ENCODE data around the gene RARA. TPM values are rescaled to one million over a fixed set of nuclear protein-coding genes. Genes with fewer than 3 reads are reported as not detected.

RARA gene
- total RNA-seq, 1 experiment from 2014 or later = 35.1 TPM

DNA sequence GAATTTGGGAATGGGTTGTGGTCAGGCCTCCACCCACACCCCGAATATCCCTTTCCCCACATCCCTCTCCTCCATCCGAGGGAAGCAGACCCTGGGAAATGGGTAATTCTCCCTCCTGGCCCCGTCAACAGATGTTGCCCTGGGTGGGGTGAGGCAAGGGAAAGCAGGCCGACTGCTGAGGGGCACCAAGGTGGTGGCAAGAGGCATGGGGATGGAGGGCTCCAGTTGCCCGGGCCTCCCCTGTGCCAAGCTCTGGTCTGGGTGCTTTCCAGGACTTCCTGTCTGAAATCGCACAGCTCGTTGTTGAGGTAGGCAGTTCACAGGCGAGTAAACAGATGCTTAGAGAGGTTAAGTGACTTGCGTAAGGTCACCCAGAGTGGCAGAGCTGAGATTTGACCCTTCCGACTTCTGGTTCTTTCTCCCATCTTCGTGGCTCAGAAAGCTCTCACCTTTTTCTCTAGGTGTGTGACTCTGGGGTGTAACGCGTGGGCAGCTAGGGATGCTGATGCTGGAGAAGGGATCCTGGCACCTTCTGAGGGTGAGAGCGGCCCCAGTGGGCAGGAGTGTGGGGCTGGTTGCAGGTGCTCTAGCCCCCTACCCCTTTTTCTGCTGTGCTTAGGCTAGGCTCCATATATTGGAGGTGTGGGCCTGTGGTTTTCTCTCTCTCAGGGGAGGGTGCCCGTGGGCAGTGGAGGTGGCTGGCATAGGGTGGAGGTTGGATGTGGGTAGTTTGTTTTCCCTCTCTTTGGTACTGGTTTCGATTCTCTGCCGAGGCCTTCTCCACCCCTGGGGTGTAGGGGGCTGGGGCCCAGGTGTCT lies 17.2 kb downstream of the RARA start:
- no peak overlapping the region for H3K9ac ChIP-seq (ENCODE audit: low read length)
- H4K20me1 ChIP-seq (ENCODE audit: insufficient read depth) = no peaks in the 10 kb centered on the region
- intact Hi-C loops (cut with micrococcal nuclease) = no loop called here
- no peaks in the 10 kb centered on the region for H3K36me3 ChIP-seq (ENCODE audit: control insufficient read depth in 1 of 2, insufficient read depth in 2 of 2, low read length in 2 of 2)
- ChIA-PET POLR2A (interaction anchor here (1.7 kb wide), 1 partner anchor 9 kb away, joined by 8 read pairs; no protein-coding TSS in a partner anchor), CTCF (no interaction called here), RAD21 (ENCODE audit: low non-redundant PET in 1 of 2, low total read pairs in 2 of 2, uncharacterized antibody in 2 of 2, unreplicated experiment in 2 of 2) (no interaction called here)
- H3K27me3 ChIP-seq (ENCODE audit: insufficient read depth, low read length) = no peaks in the 10 kb centered on the region
- H3K4me3 ChIP-seq (replicated peaks in 1 of 2; ENCODE audit: low read depth in 1 of 2, low read length in 2 of 2) = no peak overlapping the region
- DNase-seq (ENCODE audit: low read depth, low spot score) = no peak
- H3K9me3 ChIP-seq (ENCODE audit: control insufficient read depth in 1 of 2, insufficient read depth in 1 of 2, low read depth in 1 of 2, low read length in 2 of 2) = no peaks in the 10 kb centered on the region
- no peaks in the 10 kb centered on the region for H3K9me2 ChIP-seq (ENCODE audit: insufficient read depth)
- no peak overlapping the region for H2AFZ ChIP-seq (ENCODE audit: low read depth, low read length, poor library complexity, severe bottlenecking)
- H3K4me1 ChIP-seq (ENCODE audit: control insufficient read depth in 1 of 2, insufficient read depth in 2 of 2, low read length in 2 of 2) = peaks cover 38 to 44% of the 10 kb centered on the region in 2 experiments
- BruUV-seq (replicated peaks) = no TSS peak
- no peak overlapping the region for H3K4me2 ChIP-seq (ENCODE audit: low read length)
- peaks cover 90% of the 10 kb centered on the region for H3K79me2 ChIP-seq (ENCODE audit: insufficient read depth, low read length)
- no peak for ATAC-seq
- H3K27ac ChIP-seq (ENCODE audit: low read depth, low read length) = no peak overlapping the region
- TF ChIP-seq ELF1 (IDR thresholded peaks at IDR 0.05; ENCODE audit: borderline replicate concordance, low read depth) (no peak), POLR2AphosphoS5 (IDR thresholded peaks at IDR 0.05; ENCODE audit: low read depth, low read length) (no peak), ZNF274 (IDR thresholded peaks at IDR 0.05; ENCODE audit: low read depth, low read length) (no peak), YY1 (IDR thresholded peaks at IDR 0.05; ENCODE audit: extremely low read depth, insufficient replicate concordance, low read depth, low read length) (no peak), EZH2 (IDR thresholded peaks at IDR 0.05) (no peak), JUND (IDR thresholded peaks at IDR 0.05) (no peak), FOSL1 (IDR thresholded peaks at IDR 0.05; ENCODE audit: low read depth) (no peak), EGR1 (IDR thresholded peaks at IDR 0.05; ENCODE audit: low read depth) (no peak)
- TF ChIP-seq, protein P1, sequence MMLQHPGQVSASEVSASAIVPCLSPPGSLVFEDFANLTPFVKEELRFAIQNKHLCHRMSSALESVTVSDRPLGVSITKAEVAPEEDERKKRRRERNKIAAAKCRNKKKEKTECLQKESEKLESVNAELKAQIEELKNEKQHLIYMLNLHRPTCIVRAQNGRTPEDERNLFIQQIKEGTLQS (IDR thresholded peaks at IDR 0.05) = no peak
- TF ChIP-seq, protein P2, sequence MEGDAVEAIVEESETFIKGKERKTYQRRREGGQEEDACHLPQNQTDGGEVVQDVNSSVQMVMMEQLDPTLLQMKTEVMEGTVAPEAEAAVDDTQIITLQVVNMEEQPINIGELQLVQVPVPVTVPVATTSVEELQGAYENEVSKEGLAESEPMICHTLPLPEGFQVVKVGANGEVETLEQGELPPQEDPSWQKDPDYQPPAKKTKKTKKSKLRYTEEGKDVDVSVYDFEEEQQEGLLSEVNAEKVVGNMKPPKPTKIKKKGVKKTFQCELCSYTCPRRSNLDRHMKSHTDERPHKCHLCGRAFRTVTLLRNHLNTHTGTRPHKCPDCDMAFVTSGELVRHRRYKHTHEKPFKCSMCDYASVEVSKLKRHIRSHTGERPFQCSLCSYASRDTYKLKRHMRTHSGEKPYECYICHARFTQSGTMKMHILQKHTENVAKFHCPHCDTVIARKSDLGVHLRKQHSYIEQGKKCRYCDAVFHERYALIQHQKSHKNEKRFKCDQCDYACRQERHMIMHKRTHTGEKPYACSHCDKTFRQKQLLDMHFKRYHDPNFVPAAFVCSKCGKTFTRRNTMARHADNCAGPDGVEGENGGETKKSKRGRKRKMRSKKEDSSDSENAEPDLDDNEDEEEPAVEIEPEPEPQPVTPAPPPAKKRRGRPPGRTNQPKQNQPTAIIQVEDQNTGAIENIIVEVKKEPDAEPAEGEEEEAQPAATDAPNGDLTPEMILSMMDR (IDR thresholded peaks at IDR 0.05 in 2 of 3, conservative IDR thresholded peaks at IDR 0.05 in 1 of 3; ENCODE audit: borderline replicate concordance in 1 of 3, insufficient read depth in 1 of 3, low read depth in 2 of 3, low read length in 2 of 3) = no peak
- TF ChIP-seq, protein P3, sequence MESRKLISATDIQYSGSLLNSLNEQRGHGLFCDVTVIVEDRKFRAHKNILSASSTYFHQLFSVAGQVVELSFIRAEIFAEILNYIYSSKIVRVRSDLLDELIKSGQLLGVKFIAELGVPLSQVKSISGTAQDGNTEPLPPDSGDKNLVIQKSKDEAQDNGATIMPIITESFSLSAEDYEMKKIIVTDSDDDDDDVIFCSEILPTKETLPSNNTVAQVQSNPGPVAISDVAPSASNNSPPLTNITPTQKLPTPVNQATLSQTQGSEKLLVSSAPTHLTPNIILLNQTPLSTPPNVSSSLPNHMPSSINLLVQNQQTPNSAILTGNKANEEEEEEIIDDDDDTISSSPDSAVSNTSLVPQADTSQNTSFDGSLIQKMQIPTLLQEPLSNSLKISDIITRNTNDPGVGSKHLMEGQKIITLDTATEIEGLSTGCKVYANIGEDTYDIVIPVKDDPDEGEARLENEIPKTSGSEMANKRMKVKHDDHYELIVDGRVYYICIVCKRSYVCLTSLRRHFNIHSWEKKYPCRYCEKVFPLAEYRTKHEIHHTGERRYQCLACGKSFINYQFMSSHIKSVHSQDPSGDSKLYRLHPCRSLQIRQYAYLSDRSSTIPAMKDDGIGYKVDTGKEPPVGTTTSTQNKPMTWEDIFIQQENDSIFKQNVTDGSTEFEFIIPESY (IDR thresholded peaks at IDR 0.05; ENCODE audit: extremely low read depth, insufficient replicate concordance, low read length) = no peak
- TF ChIP-seq, protein P4, sequence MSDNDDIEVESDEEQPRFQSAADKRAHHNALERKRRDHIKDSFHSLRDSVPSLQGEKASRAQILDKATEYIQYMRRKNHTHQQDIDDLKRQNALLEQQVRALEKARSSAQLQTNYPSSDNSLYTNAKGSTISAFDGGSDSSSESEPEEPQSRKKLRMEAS (IDR thresholded peaks at IDR 0.05) = no peak

Data from HCT116 (cell line).